T-helper 1 cell treated with Interleukin-12 subunit alpha and Interleukin-12 subunit beta and Interleukin-4 antibody, amounts not matched to agents 30 ng/mL and 1 ng/mL, for 36 hours (primary cell): ENCODE measurements around the gene SSRP1. TPM values are rescaled to one million over a fixed set of nuclear protein-coding genes. Genes with fewer than 3 reads are reported as not detected.

ENCODE experiments used
- intact Hi-C: fragments of 100-400 bp; cut with micrococcal nuclease; formaldehyde crosslinking; loops from one replicate; pipeline ENCODE4 v1.15.1; 2024
- total RNA-seq: library from RNA; stranded (reverse); gene quantifications from 2 replicates; pipeline ENCODE4 v1.2.3, GENCODE V29; 2022

The SSRP1 gene
- total RNA-seq, 1 donor from 2014 or later, result 152 TPM

DNA sequence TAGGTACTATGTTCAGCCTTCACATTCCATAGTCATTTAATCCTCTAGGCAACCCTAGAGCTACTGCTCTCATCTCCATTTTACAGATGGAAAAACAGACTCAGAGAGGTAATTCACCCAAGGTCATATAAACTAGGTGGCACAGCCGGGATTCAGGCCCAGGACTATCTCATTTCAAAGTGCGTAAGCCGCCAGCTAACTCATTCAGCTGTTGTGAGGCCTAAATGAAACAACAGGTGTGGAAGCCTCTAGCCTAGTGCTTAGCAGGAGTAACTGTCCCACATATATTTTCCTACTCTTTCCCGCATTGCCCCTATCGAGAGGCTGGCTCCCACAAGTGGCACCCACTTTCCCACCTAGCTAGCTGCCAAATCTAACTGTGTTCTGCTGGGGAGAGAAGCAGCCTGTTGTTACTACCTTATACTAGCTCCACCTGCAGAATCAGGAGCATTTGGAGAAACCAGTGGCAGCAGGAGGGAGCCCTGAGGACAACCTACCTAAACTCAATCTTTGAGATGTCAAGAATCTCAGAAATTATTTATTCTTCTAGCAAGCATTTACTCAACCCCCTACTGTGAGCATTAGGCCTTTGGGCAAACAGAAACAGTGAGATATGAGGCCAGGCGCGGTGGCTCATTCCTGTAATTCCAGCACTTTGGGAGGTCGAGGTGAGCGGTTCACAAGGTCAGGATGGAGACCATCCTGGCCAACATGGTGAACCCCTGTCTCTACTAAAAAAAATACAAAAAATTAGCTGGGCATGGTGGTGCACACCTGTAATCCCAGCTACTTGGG is 24.4 kb upstream of the SSRP1 start:
- intact Hi-C loops, result no loop called here

DNA sequence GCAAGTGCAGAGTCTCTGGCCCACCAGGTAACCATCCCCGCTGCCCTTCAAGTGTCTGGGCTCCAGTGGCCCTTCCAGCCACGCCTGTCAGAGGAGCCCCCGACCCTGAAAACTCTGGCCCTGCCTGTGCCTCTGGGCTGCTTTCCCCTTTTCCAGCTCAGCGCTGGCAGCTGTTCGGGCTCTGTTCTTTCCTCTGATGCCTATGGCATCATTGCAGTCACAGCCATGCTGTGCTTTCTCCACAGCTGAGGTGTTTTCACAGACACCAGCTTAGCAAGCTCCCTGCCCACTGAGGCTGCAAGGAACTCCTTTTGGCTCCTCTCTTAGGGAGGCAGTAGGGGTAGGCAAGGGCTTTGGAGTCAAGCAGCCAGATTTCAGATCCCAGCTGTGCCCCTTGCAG is 23.7 kb upstream of the SSRP1 start:
- intact Hi-C loops, result no loop called here

DNA sequence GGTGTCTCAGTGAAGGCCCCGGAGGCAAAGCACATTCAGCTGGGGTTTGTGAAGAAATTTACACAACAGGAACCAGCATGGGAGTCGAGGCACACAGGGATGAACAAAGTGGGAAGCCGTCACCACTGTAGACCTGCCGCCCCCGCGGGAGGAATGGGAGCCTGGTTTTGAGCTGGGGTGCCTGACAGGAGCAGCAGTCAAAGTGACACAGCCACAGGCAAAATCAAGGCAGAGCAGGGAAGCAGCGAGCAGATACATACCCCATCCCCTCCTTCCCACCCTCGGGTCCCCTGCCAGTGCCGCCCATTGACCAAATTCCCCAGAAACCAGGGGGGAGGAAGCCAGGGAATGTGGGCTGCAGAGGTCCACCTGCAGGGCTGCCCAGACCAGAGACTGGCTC is 23.3 kb upstream of the SSRP1 start:
- intact Hi-C loops, result no loop called here

DNA sequence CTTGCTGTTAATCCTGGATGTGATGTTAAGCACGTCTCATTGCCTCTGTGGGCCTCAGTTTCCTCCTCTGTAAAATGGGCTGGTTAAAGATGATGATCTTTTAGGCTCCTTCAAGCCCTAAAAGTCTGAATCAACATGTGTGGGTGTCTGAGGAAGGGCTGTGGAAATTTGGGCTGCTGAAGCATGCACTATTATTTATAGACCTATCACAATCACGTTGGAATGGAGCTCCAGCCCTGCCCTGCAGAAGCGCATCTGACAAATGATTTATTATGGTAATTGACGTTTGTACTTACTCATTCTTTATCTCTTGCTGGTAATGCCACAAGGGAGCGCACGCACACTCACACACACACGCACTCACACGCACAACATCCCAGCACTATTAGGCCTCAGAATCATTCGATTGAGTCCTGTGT is 22.9 kb upstream of the SSRP1 start:
- intact Hi-C loops, result no loop called here

DNA sequence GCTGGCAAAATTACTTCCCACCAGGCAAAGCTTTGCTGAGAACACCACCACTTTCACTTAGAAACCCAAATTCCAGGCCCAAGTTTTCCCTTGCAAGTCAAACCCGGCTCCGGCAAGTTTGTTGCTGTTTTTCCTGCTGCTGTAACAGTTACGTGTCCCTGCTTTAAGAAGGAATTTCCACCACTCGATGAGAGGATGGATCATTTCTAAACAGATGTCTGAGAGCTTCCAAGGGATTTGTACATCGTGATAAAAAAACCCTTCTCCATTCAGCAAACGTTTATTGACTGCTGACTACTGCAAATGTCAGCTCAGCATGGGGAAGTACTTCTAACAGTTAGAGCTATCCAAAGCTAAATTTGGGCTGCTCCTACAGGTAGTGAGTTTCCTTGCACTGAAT is 22.2 kb upstream of the SSRP1 start:
- intact Hi-C loops, result no loop called here

DNA sequence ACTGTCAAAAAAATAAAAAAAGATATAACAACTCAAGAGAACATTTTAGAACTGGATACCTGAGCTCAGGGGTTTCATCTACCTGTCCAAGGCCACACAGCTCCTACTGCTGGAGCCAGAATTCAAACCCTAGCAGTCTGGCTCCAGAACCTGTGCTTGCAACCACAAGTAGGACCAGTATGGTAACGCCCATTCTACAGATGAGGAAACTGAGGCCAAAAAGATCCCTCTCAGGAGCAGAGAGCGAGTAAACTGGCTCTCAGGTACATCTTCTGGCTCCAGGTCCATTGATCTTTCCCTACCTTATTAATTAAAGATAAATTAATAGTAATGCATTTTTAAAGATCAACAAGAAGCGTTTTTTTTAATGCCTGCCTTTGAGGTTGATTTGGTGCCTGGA is 21.6 kb upstream of the SSRP1 start:
- intact Hi-C loops, result no loop called here

DNA sequence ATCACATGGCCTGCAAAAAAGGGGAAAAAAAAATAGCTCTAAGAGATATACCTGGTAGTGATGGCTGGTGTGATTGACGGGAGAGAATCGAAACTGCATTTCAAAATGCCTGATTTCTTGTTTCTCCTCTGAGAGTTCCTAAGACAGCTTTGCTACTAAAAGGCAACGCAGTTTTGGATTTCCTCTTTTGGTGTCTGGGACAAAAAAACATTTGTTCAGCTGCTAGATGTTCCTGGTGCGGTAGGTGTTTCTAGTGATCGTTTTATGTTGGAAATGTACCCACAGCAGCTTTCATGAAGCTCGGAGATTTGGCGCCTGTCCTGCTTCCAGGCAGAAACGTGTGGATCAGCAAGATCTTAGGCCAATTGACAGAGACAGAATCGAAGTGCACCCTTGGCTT is 20.6 kb upstream of the SSRP1 start:
- intact Hi-C loops, result no loop called here

DNA sequence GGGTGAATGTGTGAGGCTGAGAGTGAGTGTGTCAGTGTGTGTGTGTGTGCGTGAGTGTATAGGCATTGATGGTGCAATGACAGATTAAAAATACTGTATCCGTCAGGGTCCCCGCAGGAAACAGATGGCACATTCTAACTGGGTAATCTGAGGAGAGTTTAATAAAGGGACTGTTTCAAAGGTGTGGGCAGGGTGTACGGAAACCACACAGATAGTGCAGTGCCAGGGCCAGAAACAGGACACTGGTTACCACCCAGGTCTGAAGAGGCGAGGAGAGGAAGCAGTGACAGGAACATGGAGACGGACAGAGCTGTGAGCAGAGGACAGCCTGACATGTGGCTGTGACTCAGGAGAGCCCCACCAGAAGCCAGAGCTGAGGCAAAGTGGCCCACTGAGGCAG is 19.0 kb upstream of the SSRP1 start:
- intact Hi-C loops, result loop anchor here (5.0 kb wide), 1 partner anchor 512 kb away; no protein-coding TSS in a partner anchor

DNA sequence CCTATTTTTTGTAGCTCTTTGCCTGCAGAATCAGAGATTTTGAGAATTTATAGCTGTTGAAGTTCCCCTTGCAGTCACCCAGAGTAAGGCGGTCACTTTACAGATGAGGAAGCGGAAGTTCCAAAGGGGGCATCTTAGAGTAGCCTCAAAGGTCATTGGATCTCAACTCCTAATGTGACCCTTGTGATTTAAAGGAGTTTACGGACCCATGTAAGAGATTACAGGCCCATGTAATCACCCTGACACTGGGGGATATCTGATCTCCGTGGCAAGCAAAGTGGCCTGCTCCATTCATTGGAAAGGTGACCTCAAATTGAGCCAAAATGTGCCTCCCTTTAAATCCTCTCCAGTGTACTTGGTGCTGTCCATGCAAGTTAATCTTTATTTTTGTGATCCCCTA is 18.2 kb upstream of the SSRP1 start:
- intact Hi-C loops, result loop anchor here (5.0 kb wide), 1 partner anchor 512 kb away; no protein-coding TSS in a partner anchor

DNA sequence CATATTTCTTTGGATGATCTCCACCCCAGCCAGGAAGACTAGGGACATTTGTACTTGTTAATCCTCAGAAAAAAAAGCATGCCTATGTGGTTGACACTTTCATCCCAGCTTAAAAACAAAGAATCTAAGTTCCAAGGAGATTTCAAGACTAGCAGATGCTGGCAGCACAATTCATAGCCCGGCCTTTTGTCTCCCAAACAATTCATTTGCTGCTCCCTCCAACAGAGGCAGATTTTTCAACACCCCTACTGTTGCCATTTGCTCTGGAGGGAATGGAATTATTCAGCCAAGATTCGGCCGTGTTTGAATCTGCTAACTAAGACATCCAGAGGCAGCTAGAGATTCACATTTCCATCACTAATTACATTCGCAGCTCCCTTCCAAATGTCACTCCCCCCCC is 17.8 kb upstream of the SSRP1 start:
- intact Hi-C loops, result loop anchor here (5.0 kb wide), 1 partner anchor 511 kb away; no protein-coding TSS in a partner anchor

DNA sequence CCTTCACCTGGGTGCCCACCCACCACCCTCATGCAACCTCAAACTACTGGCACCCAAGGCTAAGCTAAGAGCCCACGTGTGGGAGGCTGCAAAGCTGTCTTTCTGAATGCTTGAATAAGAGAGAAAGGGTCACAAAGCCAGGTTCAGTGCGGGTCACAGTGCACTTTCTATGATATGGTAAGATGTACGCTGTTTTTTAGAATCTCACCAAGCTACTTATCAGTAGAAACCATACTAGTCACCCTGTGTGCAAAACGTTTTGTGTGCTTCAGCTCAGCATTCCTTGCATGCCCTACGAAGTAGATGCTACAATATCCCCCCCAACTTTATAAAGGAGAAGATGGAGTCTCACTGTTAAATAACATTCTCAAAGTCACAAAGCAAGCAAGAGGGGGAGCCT is 17.3 kb upstream of the SSRP1 start:
- intact Hi-C loops, result loop anchor here (5.0 kb wide), 1 partner anchor 511 kb away; no protein-coding TSS in a partner anchor

DNA sequence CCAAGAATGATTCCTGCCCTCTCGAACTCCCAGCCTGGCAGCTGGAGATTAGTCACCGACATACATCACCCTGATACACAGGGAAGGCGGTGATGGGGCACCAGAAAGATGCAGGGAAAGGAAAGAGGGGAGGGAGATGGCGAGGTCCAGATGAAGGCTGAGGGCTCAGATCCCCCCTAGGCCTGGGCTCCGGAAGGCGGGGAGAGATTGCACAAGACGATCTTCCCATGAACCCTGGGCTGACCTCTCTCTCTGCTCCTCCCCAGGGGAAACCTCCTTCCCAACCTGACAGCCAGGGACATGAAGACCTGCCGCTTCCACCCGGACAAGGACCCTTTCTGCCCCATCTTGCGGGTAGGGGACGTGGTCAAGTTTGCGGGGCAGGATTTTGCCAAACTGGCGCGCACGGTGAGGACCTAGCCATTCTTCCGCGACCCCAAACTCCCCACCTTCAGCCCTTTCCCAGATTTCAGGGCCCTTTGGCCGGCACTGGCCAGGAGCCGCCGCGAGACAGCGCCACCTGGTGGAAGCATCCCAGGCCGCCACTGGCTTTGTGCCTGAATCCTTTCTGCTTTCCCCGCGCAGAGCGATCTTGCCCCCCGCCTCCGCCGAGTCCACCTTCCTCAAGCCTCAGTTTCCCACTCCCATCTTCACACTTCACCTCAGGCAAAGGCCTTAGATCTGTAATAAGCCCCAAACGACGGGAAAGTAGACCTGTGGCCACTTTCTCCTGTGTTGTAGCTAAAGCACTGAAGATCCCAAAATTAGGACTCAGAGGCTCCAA is 14.0 kb upstream of the SSRP1 start:
- intact Hi-C loops, result loop anchor here (5.0 kb wide), 2 partner anchors 507 to 1438 kb away; no protein-coding TSS in a partner anchor

DNA sequence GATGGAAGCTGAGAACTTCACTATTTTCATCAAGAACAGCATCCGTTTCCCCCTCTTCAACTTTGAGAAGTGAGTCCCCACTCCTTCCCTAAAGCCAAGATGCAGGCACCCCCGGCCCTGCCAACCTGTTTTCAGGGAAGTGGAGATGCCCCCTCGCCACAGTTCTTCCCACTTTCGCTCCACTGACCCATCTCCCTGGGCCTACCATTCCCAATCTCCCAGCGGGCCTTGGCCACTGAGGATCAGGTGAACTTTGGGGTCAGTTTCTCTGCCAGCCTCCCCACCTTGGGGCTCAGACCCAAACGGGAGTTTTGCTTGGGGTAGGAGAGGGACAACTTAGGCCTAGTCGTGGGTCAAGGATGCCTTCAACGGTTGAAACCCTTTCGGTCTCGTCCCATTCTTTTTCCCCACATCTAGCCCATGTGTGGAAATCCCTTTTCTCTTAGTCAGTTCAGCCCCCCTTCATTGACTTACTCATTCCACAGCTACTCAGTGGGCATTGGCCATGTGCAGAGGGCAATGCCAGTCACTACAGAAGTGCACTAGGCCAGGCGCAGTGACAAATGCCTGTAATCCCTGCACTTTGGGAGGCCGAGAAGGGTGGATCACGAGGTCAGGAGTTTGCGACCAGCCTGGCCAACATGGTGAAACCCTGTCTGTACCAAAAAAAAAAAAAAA is 13.1 kb upstream of the SSRP1 start:
- intact Hi-C loops, result loop anchor here (5.0 kb wide), 1 partner anchor 1439 kb away; no protein-coding TSS in a partner anchor

DNA sequence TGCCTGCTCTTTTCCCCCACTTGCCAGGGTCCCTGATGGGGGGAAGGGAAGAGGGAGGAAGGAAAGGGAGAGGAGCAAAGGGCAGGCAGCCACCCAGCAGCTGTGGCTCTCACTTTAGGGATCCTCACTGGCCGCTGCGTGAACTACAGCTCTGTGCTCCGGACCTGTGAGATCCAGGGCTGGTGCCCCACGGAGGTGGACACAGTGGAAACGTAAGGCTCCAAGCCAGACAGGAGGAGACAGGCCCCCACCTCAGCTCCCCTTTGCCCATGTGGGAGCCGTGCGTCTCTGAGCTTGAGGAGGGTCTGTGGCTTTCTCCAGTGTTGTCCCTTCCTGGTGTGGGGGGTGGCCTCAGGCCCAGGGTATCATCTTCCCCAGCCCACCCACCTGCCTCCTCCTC is 12.4 kb upstream of the SSRP1 start:
- intact Hi-C loops, result loop anchor here (5.0 kb wide), 1 partner anchor 1439 kb away; no protein-coding TSS in a partner anchor

DNA sequence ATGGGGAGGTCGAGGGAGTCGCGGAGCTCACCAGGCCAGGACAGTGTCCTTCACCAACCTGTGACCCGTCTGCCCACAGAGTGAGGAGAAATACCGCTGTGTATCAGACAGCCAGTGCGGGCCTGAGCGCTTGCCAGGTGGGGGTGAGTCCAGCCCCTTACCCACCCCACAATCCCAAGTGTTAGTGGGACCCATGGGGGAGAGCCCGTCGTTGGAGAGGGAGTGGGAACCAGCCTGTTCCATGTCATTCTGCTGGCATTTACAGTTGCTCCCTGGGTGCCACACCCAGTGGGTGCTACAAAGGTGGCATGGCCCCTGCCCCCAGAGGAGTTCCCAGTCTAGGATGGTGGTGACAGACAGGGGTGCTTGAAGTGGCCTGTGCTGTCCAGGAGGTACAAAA is 11.6 kb upstream of the SSRP1 start:
- intact Hi-C loops, result loop anchor here (5.0 kb wide), 1 partner anchor 1440 kb away; no protein-coding TSS in a partner anchor

DNA sequence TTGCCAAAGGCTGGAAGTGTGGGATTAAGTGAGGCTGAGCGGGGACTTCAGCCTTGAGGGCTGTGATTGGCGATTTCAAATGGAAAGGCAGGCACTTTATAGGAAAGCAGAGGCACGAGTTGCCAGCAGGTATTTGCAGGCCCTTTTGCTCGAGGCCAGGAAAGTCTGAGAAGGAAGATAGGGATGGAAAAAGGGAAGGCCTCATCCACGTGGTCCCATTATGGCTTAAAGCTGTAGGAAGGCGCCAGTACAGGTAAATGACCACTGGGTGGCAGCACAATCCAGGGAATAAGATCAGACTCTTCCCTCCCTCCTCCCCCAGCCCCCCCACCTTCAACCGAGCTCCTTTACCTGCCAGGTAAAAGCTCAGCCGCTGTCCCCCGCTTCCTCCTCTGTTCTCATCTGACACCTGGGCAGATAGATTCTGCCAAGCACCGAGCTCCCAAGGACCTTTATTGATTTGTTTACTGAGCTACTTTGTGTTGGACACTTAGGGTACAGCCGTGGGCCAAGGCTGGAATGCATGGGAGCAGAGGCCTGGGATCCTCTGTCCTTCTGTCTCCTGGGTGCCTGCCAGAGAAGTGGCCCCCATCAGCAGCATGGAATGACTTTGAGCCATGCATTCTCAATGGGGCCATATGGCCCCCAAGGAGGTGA is 10.0 kb upstream of the SSRP1 start:
- intact Hi-C loops, result loop anchor here (1.0 to 5.0 kb wide), 8 partner anchors 9 to 1442 kb away; partner anchors contain the start of gene RTN4RL2

DNA sequence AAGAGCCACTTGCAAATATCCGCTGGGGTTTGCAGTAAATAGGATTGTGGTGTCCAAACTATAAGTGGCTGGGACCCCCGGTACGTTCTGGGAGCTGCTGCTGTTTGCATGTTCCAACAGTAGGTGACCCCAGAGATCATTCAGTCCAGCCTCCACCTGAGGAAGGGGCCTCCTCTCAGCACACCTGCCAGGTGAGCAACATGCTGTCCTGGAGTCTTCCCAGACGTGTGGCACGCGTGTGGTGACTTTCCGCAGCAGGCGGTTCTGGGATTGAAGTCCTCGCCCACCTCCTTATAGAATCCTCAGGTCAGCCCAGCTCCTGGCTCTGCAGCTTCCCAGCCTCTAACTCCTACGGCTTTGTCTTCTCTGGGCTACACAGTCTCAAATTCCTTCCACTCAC is 9.1 kb upstream of the SSRP1 start:
- intact Hi-C loops, result loop anchor here (1.0 to 5.0 kb wide), 8 partner anchors 9 to 1442 kb away; partner anchors contain the start of gene RTN4RL2

DNA sequence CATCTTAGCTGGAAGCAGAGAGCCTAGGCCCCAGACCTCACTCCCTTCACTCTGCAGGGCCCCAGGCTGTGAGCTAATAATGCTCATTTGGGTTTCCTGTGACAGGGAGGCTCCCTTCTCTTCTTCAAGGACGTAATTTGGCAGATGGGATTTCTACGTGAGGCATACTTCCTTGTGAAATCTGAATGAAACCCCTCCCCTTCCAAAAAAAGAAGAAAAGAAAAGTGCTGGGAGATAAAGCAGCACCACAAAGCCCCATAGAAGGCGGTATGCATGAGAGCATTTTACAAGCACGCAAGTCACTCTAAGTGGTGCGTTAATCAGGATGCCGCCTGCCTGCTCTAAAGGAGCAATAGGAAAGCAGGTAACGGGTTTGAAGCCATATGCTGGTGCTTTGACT is 8.1 kb upstream of the SSRP1 start:
- intact Hi-C loops, result loop anchor here (2.0 kb wide), 1 partner anchor 113 kb away; no protein-coding TSS in a partner anchor

DNA sequence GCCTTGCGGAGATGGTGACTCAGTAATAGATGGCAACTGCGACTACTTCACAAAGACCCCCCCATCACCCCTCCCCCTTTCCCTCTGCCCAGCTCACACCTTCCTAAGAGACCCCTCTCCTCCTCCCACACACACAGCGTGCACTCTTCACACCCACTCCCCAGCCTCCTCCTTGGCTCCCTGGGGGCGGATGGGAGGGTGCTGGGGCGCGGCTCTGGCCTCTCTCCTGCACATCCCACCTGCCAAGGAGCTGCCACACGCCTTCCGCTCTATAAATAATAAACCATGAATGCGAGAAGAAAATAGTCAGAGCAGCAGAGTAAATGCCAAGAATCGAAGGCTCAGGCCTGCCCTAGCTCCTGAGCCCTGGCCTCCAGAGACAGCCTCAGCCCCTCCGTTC is 7.0 kb upstream of the SSRP1 start:
- intact Hi-C loops, result no loop called here

DNA sequence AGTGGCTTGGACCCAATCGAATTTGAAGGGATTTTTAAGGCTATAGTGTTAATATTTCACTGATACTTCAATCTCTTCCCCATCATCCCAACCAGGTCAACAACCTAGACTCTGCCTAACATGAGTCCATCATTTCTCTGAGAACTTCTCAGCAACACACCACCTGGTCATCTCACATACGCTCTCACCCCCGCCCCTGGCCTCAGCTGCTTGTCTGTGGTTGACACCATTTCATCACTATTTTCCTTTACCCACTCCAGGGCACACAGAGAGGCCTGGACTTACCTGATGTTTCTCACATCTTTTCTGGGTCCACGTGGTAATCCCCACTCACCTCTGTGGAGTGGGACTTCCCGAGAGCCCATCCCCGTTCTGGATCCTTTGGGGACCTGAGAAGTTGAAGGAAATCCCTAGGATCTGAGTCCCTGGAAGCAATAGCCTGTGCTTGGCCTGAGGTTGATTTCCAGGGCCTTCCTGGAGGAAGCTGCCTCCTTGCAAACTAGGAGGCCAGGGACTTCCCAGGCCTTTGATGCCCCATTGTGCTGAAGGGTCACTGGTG is 5.6 kb upstream of the SSRP1 start:
- intact Hi-C loops, result no loop called here
